Measurements from ENCODE around the gene JMJD8.

The JMJD8 gene

DNA sequence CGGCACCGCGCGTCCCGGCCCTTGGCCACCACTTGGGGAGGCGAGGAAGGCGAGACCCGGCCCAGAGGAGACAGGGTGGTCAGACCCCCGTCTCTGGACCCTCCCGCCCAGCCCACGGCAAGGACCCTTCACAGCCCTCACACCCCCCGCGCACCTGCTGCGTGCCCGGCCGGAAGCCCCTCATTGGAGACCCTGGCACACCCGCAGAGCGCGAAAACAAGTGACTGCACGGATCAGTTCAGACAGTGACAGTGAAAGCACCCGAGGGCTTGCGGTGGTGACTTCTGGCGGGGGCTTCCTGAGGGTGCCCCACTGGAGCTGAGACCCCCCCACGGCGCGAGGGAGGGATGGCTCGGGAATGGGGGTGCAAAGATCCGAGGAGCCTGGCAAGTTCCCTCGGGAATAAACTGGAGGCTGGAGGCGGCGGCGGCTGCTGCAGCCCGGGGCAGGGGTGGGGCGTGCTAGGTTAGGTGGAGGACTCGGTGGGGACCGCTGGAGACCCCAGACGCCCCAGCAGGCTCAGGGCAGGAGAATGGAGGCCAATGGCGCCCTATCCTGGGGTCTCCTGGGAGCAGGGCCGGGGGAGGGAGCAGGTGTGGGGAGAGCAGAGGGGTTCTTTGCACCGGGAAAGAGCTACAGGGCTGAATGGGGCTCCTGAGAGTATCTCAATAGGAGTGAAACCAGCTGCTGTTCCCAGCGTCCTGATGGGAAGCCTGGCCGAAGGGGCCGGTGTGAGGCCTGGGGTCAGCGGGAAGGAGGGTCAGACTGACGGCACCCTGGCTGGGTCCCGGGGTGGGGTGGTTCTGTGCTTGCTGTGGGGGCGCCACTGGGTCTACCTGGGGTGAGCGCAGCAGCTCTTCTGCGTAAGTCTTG is 22.3 kb upstream of the JMJD8 start:
- peaks cover 54% of the 10 kb centered on the region for H3K27me3 Mint-ChIP-seq
- H3K4me1 Mint-ChIP-seq (ENCODE audit: low read depth) = no peaks in the 10 kb centered on the region
- H3K9me3 Mint-ChIP-seq = no peaks in the 10 kb centered on the region
- no peaks in the 10 kb centered on the region for H3K36me3 Mint-ChIP-seq (ENCODE audit: low read depth)
- no peak overlapping the region for H3K4me3 Mint-ChIP-seq
- no peak overlapping the region for H3K27ac Mint-ChIP-seq

DNA sequence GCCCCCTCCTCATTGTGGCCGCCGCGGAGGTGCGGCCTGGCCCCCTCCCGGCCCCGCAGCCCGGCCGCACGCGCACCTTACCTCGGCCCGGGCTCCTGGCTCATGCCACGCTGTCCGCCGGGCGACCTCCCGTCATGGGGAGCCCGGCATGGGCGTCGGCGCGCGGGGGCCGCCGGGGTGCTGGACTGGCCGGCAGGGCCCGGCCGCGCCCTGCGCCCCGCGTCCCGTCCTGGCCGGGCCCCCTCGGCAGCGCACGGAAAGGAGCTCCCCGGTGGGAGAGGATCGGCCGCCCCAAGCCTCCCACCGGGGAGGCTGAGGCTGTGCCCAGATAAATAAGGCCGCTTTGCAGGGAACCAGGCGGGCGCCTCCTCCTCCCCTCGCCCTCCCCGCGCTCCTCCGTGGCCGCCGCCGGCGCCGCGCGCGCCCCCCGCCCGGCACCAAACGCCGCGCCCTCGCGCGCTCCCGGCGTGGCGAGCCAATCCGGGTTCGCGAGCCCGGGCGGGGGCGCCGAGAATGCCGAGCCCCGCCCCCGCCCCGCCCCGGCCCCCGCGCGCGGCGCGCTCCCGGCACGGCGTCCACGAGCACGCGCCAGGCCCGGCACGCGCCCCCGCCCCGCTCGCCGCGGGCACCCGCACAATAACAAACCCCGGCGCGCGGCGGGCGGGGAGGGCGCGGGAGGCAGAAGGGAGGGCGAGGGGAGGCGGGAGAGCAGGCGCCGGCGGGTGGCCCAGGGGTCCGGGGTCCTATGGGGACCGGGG is 21.5 kb upstream of the JMJD8 start, which contains the start of gene FBXL16:
FBXL16 (minus strand) TSS at position 371 of the 758 bp plus-strand sequence. CDS start 8,396 bp downstream, outside the sequence.
- Mint-ChIP-seq H3K4me1 (ENCODE audit: low read depth) (no peaks in the 10 kb centered on the region), H3K36me3 (ENCODE audit: low read depth) (no peaks in the 10 kb centered on the region), H3K4me3 (no peak within 1 kb of the TSS), H3K27me3 (peaks cover 57% of the 10 kb centered on the region), H3K9me3 (no peaks in the 10 kb centered on the region), H3K27ac (no peak within 1 kb of the TSS)

- no peaks in the 10 kb centered on the region for H3K9me3 Mint-ChIP-seq
- H3K4me3 Mint-ChIP-seq = no peak overlapping the region
- H3K27me3 Mint-ChIP-seq = peaks cover 50% of the 10 kb centered on the region
- H3K36me3 Mint-ChIP-seq (ENCODE audit: low read depth) = no peaks in the 10 kb centered on the region
- no peaks in the 10 kb centered on the region for H3K4me1 Mint-ChIP-seq (ENCODE audit: low read depth)
- H3K27ac Mint-ChIP-seq = no peak overlapping the region
Measured at GRCh38 chr16:704552-705380, 20.6 kb upstream of the JMJD8 start.

DNA sequence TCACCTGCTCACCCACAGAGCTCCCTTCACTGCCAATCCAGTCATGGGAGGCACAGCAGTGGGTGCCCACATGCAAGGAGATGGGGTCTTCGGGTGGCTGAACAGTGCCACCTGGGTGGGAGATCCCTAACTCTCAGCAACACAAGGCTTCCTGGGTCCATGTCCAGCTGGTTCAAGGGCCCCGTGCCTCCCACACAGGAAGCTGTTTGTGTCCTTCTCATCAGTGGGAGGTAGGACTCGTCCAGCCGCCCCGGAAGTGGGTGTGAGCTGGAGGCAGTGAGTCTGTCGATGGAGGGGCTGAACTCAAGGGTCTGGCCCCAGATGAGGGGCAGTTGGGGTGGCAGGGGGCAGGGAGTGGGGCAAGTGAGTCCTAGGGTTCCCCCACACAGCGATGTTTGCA is 19.9 kb upstream of the JMJD8 start:
- no peaks in the 10 kb centered on the region for H3K9me3 Mint-ChIP-seq
- no peaks in the 10 kb centered on the region for H3K36me3 Mint-ChIP-seq (ENCODE audit: low read depth)
- peaks cover 3% of the 10 kb centered on the region for H3K4me1 Mint-ChIP-seq (ENCODE audit: low read depth)
- no peak overlapping the region for H3K27ac Mint-ChIP-seq
- peaks cover 44% of the 10 kb centered on the region for H3K27me3 Mint-ChIP-seq
- H3K4me3 Mint-ChIP-seq = no peak overlapping the region

DNA sequence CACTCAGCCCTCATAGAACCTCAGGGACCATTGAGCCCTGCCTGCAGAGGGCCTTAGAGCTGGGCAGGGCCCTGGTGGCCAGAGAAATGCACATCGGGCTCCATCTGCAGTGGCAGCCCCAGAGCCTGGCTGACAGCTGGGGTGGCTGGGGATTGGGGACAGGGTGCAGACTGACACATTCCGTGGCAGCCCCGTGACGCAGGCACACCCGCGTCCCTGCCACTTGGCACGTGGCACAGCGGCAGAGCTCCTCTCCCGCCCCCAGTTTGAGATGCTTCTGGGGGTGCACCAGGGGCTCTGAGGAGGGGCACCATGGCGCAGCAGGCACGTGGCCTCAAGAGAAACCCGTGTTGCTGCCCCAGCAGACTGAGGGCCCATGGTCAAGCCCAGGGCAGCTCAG is 19.3 kb upstream of the JMJD8 start:
- H3K4me1 Mint-ChIP-seq (ENCODE audit: low read depth) = peaks cover 3% of the 10 kb centered on the region

GRCh38 chr16:702341-702740 is 18.2 kb upstream of the JMJD8 start:
- H3K4me1 Mint-ChIP-seq (ENCODE audit: low read depth) = peaks cover 3% of the 10 kb centered on the region
- no peak overlapping the region for H3K4me3 Mint-ChIP-seq
- no peaks in the 10 kb centered on the region for H3K9me3 Mint-ChIP-seq
- H3K27ac Mint-ChIP-seq = no peak overlapping the region
- no peaks in the 10 kb centered on the region for H3K36me3 Mint-ChIP-seq (ENCODE audit: low read depth)
- H3K27me3 Mint-ChIP-seq = peaks cover 35% of the 10 kb centered on the region

More for the DNA sequence above, 19.3 kb upstream of the JMJD8 start:
- H3K4me3 Mint-ChIP-seq = no peak overlapping the region
- H3K36me3 Mint-ChIP-seq (ENCODE audit: low read depth) = no peaks in the 10 kb centered on the region
- H3K27me3 Mint-ChIP-seq = peaks cover 42% of the 10 kb centered on the region
- H3K27ac Mint-ChIP-seq = no peak overlapping the region
- no peaks in the 10 kb centered on the region for H3K9me3 Mint-ChIP-seq

DNA sequence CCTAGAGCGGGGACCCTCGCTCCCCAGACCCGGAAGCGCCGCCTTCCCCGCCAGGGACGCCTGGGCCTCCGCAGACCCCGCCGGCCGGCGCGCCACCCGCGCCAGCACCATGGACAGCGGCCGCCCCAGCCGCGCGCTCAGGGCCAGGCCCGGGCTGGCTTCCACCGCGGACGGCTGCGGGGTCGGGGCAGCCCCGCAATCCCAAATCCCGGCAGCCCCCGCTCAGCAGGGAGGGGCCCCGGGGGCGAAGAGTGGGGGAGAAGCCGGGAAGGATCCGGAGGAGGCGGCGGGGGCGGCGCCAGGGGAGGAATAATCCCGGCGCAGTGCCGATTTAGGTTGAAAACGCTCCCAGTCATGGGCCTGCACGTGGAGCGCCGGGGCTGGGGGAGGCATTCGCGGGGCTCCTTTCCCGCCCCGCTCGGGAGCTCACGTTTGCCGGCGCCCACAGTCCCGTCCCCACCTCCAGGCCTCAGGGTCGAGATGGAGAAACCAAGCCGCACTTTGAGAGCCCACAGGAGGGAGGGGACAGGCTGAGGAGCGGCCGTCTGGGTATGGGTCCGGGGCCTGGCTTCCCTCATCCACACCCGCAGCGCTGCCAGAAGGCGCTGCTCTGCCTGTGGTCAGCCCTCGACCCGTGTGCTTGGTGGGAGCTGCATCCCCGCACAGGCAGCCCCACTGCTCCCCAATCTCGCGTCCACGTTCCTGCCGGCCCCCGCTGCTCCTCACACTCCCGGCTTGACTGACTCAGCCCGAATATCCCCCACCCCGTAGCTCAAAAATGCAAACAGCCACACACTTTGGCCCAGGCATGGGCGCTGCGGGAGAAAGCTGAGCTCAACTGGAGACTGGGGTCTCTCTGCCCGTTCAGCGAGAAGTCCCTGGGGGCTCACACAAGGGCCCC is 16.8 kb upstream of the JMJD8 start:
- Mint-ChIP-seq H3K9me3 (no peaks in the 10 kb centered on the region), H3K4me3 (no peak overlapping the region), H3K27ac (no peak overlapping the region), H3K36me3 (ENCODE audit: low read depth) (no peaks in the 10 kb centered on the region), H3K27me3 (peaks cover 24% of the 10 kb centered on the region), H3K4me1 (ENCODE audit: low read depth) (peaks cover 9% of the 10 kb centered on the region)

DNA sequence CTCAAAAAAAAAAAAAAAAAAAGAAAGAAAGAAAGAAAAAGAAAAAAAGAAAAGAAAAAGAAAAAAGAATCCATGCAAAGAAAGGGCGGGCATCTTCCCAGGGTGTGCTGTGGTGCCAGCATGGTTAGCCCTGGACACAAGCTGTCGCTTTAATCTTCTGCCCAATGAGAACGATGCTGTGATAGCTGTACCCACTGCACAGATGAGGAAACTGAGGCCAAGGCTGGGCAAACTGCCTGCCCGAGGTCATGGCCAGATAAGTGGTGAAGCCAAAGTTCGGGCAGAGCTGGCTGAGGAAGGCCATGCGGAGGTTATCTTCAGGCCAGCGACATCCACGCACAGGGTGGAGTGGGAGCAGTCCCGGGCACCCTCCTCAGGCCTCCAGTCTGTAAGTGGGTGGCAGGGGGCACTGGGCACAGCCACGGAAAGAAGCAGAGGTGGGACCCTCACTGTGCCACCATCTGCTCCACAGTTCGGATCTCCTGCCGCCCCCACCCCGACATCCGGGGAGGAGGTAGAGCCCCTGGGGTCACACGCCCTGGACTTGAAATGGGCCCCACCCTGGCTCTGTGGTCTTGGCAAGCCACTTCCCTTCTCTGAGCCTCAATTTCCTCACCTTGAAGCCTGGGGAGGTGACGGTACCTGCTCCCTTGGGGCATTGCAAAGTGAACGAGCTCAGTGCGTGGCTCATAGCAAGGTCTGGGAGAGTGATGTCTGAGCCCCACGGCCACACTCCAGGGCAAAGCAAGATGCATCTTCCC is 15.0 kb upstream of the JMJD8 start:
- H3K4me3 Mint-ChIP-seq = no peak overlapping the region

DNA sequence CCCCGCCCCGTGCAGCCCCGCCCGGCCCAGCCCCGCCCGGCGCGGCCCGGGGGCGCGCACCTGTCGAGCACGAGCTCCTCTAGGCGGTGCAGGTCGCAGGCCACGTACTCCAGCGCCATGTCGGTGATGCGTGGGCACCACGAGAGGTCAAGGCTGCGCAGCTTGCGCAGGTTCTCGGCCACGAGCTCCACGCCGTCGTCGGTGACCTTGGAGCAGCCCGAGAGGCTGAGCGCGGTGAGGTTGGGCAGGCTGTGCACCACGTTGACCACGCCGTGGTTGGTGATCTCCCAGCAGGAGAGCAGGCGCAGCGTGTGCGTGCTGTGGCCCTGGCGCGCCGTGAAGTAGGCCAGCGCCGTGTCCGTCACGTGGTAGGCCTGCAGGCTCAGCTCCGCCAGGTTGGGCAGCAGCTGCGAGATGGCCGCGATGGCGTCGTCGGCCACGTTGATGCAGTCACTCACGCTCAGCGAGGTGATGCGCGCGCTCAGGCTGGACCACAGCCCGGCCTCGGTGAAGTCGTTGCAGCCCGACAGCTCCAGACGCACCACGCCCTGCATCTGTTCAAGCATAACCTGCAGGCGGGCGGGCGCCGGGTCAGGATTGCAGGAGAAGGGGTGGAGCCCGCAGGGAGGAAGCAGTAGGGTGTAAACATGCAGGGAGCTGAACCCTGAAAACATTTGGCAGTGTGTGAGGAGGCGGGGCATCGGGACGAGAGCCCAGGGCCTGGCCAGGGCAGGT is 11.4 kb upstream of the JMJD8 start:
- peak overlapping the region; percentile 74 for H3K4me3 Mint-ChIP-seq
- H3K27ac Mint-ChIP-seq = peak overlapping the region; percentile 52
- no peaks in the 10 kb centered on the region for H3K36me3 Mint-ChIP-seq (ENCODE audit: low read depth)

More for the DNA sequence above, 15.0 kb upstream of the JMJD8 start:
- peaks cover 24% of the 10 kb centered on the region for H3K27me3 Mint-ChIP-seq
- no peak overlapping the region for H3K27ac Mint-ChIP-seq
- H3K36me3 Mint-ChIP-seq (ENCODE audit: low read depth) = no peaks in the 10 kb centered on the region
- H3K9me3 Mint-ChIP-seq = no peaks in the 10 kb centered on the region
- H3K4me1 Mint-ChIP-seq (ENCODE audit: low read depth) = peaks cover 16% of the 10 kb centered on the region

DNA sequence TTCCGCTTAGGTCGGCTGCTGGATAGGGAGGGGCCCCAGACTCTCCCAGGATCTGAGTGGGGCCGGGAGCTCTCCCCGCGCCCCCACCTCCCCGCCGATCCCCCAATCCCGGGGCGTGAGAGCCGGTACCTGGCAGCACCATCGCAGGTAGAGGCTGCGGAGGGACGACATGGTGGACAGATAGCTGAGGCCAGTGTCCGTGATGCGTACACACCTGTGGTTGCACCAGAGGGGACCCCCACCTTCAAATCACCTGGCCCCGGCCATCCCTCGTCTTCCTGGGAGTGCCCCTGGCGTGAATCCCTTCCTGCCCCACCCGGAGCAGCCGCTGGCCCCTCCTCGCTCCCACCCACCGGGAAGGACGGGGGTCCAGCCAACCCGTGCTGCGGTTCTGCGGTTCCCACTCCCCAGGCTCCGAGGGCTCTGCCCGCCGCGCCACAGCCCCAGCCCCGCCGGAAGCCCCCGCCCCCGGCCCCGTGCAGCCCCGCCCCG is 10.8 kb upstream of the JMJD8 start:
- Mint-ChIP-seq H3K27me3 (peaks cover 3% of the 10 kb centered on the region), H3K4me1 (ENCODE audit: low read depth) (peaks cover 28% of the 10 kb centered on the region)

More for the DNA sequence above, 11.4 kb upstream of the JMJD8 start:
- Mint-ChIP-seq H3K9me3 (no peaks in the 10 kb centered on the region), H3K27me3 (peaks cover 3% of the 10 kb centered on the region), H3K4me1 (ENCODE audit: low read depth) (peaks cover 24% of the 10 kb centered on the region)

DNA sequence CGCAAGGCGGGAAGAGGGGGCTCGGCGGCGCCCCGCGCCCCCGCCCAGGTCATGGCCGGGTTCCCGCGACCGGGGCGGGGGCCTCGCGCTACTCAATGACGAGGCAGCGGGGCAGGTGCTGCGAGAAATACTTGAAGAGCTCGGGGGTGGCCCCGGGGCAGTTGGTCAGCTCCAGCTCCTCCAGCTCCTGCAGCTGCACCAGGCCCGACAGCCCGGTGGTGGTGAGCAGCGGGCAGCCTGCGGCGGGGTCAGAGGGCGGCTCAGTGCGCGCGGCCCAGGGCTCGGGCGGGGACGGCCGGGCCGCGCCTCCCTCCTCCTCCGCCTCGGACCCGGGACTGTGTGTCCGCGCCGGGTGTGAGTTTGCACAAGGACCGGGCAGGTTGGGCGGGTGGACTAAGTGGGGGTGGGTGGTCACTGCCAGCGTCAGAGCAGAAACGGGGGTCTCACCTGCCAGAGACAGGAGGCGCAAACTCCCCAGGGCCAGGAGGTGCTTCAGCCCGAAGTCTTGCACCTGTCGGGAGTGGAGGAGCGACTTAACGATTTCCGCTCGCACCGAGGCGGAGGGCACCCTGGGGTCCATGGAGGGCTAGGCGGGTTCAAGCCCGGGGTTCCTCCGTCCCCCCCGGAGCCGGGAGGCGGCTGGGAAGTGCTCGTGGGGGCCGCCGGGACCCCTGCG is 10.2 kb upstream of the JMJD8 start:
- Mint-ChIP-seq H3K27ac (no peak overlapping the region), H3K9me3 (no peaks in the 10 kb centered on the region)

More for the DNA sequence above, 10.8 kb upstream of the JMJD8 start:
- H3K4me3 Mint-ChIP-seq = peak overlapping the region; percentile 47
- H3K36me3 Mint-ChIP-seq (ENCODE audit: low read depth) = no peaks in the 10 kb centered on the region
- no peak overlapping the region for H3K27ac Mint-ChIP-seq
- H3K9me3 Mint-ChIP-seq = no peaks in the 10 kb centered on the region

GRCh38 chr16:693766-694165 is 9.6 kb upstream of the JMJD8 start:
- Mint-ChIP-seq H3K4me1 (ENCODE audit: low read depth) (peaks cover 34% of the 10 kb centered on the region), H3K27me3 (peaks cover 3% of the 10 kb centered on the region), H3K9me3 (no peaks in the 10 kb centered on the region), H3K36me3 (ENCODE audit: low read depth) (no peaks in the 10 kb centered on the region), H3K4me3 (no peak overlapping the region), H3K27ac (no peak overlapping the region)

More for the DNA sequence above, 10.2 kb upstream of the JMJD8 start:
- peak overlapping the region; percentile 47 for H3K4me3 Mint-ChIP-seq
- peaks cover 30% of the 10 kb centered on the region for H3K4me1 Mint-ChIP-seq (ENCODE audit: low read depth)
- H3K36me3 Mint-ChIP-seq (ENCODE audit: low read depth) = no peaks in the 10 kb centered on the region
- peaks cover 3% of the 10 kb centered on the region for H3K27me3 Mint-ChIP-seq

All from stimulated activated naive CD8-positive, alpha-beta T cell treated with anti-CD3 and anti-CD28 coated beads, Interleukin-15, Interleukin-2, amounts not matched to agents 100 ng/mL and 50 ng/mL, for 24 hours (primary cell).